Measurements from ENCODE around the gene PM20D1.
A peak's percentile ranks its signal among the peaks of the same experiment; 100 is the strongest.

The PM20D1 gene

DNA sequence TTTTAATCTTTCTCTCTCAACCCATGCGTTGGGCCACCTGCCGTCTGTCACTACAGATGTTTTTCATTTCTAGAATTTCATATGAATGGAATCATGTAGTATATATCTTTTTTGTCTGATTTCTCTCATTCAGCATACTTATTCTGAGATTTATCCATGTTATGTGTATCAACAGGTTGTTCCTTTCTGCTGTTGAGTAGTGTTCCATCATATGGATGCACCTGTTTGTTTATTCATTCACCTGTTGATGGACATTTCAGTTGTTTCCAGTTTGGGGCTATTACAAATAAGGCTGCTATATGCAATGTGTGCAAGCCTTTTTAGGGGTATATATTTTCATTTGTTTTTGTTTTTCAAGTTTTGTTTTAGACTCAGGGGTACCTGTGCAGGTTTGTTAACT, 27.5 kb downstream of the PM20D1 start:
- TF ChIP-seq, protein P1, sequence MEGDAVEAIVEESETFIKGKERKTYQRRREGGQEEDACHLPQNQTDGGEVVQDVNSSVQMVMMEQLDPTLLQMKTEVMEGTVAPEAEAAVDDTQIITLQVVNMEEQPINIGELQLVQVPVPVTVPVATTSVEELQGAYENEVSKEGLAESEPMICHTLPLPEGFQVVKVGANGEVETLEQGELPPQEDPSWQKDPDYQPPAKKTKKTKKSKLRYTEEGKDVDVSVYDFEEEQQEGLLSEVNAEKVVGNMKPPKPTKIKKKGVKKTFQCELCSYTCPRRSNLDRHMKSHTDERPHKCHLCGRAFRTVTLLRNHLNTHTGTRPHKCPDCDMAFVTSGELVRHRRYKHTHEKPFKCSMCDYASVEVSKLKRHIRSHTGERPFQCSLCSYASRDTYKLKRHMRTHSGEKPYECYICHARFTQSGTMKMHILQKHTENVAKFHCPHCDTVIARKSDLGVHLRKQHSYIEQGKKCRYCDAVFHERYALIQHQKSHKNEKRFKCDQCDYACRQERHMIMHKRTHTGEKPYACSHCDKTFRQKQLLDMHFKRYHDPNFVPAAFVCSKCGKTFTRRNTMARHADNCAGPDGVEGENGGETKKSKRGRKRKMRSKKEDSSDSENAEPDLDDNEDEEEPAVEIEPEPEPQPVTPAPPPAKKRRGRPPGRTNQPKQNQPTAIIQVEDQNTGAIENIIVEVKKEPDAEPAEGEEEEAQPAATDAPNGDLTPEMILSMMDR (IDR thresholded peaks at IDR 0.05; ENCODE audit: low read length, missing control alignments): no peak

DNA sequence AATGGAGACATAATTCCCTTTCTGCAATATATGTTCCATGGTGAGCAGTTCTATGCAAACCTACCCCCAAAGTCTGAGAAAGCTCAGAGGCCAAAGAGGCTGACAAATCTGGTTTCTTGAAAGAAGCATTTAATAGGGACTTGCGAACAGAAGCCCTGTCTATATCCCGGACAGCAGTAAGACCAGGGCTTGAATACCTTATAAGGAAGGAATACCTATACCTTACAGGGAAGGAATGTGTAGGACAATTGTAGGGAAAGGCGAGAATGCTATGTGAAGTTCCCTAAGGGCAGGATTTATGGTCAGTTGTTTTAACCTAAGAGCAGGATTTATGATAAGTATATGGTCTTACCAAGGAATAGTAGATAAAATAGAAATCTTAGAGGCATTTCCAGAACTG, 31.9 kb downstream of the PM20D1 start:
- DNase-seq (ENCODE audit: low read depth): no peak
- no peak overlapping the region for H3K4me3 ChIP-seq (replicated peaks; ENCODE audit: low read depth, low read length)
- TF ChIP-seq, protein P1 (IDR thresholded peaks at IDR 0.05; ENCODE audit: low read length, missing control alignments): no peak

More for the DNA sequence above, 27.5 kb downstream of the PM20D1 start:
- no peak overlapping the region for H3K4me3 ChIP-seq (replicated peaks; ENCODE audit: low read depth, low read length)
- no peak for DNase-seq (ENCODE audit: low read depth)

DNA sequence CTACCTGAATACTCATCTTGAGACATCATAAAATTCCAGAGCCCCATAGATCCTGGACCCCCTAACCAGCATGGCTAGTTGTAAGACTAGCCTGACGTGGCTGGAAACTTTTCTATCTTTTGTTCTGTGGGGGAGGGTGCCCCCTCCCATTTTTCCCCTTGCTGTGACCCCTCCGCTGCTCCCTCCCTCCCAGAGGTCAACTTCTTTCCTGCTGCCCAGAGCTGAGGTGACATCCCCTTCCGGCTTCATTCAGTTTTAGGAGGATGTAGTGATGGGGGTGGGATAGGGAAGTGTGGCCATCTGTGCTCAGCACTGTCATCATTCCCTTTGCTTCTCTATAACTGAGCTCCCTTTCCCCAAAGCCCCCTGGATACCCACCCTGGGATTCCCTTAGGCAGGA, 32.6 kb downstream of the PM20D1 start:
- H3K4me3 ChIP-seq (replicated peaks; ENCODE audit: low read depth, low read length): no peak overlapping the region
- DNase-seq (ENCODE audit: low read depth): no peak
- TF ChIP-seq, protein P1 (IDR thresholded peaks at IDR 0.05; ENCODE audit: low read length, missing control alignments): no peak

DNA sequence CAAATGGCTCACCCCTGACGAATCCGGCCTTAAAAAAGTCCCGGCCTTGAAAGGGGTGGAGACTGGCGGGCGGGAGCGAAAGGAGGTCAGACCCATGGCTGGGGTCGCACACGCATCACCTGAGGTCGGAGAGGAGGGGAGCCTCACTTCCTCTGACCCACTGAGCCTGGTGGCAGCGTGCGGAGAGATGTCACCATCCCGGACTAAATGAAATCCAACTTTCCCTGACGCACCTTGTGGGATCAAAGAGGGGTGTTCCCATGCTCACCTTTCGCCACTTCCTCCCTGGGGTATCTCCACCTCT, 36.2 kb downstream of the PM20D1 start:
- no peak for DNase-seq (ENCODE audit: low read depth)
- peak overlapping the region; percentile 61 for H3K4me3 ChIP-seq (replicated peaks; ENCODE audit: low read depth, low read length)
- TF ChIP-seq, protein P1 (IDR thresholded peaks at IDR 0.05; ENCODE audit: low read length, missing control alignments): no peak

DNA sequence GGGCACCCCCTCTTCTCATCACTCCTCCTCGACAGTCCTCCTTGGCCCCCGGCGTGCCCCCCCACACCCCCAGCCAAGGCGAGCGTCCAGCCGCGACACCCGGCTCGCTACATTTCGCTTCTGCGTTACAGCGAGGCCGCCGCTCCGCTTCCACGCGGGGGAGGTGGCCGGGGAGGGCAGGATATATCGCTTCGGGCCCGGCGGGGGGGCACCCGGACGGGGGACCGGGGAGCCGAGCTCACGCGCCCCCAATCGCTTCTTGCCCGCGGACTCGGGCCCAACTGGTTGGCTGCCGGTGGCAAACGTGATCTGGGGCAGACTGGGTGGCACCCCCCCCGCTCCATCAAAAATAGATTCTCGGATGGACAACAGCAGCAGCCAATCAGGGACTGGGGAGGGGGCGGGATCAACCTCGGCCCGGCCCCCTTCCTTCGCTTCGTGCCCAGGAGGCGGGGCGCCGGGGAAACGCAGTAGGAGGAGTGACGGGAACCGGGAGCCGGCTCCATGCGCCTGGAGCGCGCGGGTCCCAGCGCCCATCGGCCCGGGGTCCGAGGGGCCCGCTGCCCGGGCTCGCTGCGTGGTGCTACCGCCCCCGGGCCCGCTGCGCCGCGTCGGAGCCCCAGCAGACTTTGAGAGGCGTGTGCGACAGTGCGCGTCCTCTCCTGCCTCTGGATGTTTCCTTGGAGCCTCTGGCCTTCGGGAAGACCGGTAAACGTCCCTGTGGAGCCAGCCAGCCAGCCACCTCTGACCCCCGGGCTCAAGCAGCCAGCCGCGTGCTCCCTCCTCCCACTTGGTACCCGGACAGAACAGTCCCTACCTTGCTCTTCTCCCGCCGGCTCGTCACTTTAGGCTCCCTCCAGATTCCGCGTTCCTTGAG, 36.8 kb downstream of the PM20D1 start, which contains the start of gene SLC41A1:
SLC41A1 (minus strand) TSS at position 321 of the 877 bp plus-strand sequence. CDS start 2,757 bp downstream, outside the sequence.
- peak; percentile 91 for DNase-seq (ENCODE audit: low read depth)
- TF ChIP-seq, protein P1 (IDR thresholded peaks at IDR 0.05; ENCODE audit: low read length, missing control alignments): no peak

DNA sequence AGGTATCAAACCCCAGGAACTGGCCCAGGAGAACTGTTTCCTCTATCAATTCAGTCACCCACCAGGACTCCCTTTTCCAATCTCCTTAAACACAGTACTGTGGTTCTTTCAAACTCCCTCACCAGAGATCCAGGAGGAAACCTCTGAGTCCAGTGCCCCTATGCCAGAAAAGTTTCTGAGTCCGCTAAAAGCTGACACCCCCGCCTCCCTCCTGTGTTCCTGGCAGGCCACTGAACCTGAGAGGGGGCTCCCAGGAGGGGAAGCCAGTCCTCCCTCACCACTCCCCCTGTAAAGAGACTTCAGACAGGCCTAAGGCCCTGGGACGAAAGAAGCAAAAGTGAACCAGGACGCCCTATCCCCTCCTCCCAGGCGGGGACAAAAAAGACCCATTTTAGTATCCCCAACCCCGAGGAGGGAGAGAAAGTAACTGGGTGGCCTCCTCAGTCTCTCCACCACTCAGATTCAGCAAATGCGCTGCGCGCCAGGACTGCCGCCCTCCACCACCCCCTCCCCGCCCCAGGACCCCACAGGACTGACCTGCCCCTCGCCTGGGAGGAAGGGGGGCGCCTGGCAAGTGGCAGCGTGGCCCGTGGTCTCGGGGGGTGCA, 37.6 kb downstream of the PM20D1 start:
- peak; percentile 16 for DNase-seq (ENCODE audit: low read depth)
- TF ChIP-seq, protein P1 (IDR thresholded peaks at IDR 0.05; ENCODE audit: low read length, missing control alignments): no peak

More for the DNA sequence above, 36.8 kb downstream of the PM20D1 start, which contains the start of gene SLC41A1:
- H3K4me3 ChIP-seq (replicated peaks; ENCODE audit: low read depth, low read length): peak within 1 kb of the TSS; percentile 61

More for the DNA sequence above, 37.6 kb downstream of the PM20D1 start:
- H3K4me3 ChIP-seq (replicated peaks; ENCODE audit: low read depth, low read length): peak overlapping the region; percentile 61

Data from fibroblast of pulmonary artery (primary cell).